Heart left ventricle (tissue), 13 donors: ENCODE data around the gene CXCL14.

ENCODE experiments used
- POLR2A ChIP-seq, 2 donors: fragments of 450-650 bp; IDR thresholded peaks; one replicate each; pipeline ENCODE4 v1.6.1; 2017; ENCODE audit warnings: antibody characterized with exemption in 2 of 2, mild to moderate bottlenecking in 2 of 2, moderate library complexity in 2 of 2
- TF ChIP-seq, protein P1 (sequence below), 12 donors: fragments of 200-600 bp; sonication (generic) in 4 of 12; IDR thresholded peaks; one replicate each; pipeline versions ENCODE4 v1.5.0 to v1.8.0; 2018 to 2022; ENCODE audit warnings: antibody characterized with exemption in 12 of 12, mild to moderate bottlenecking in 5 of 12
- donor health status: ischemic (EF 13 %, LVEDD 7.1; RV severe dilation, severe dysfunction).
- donor health status: DM: no; HTN: yes; CAD: no.
- donor health status: DM: no; HTN: no; CAD: no.
- donor health status: ischemic (EF 25% LVEDD 6.9; RV normal size, moderate dysfunction).
- donor health status: ischemic (EF 25% LVEDD 5.7; RV mildly dilated, moderate dysfunction).
- donor health status: ischemic (EF 35%, LVEDD 5.7; RV mildly dilated, moderate dysfunction).
- donor health status: nonischemic (EF 11% LVEDD 7.7; RV severe dilation, severe dysfunction).
- donor health status: DM: yes; HTN: yes; CAD: no.
- donor health status: PGD.
- donor health status: ischemic (EF 29% LVEDD 5.4; RV normal size, mild dysfunction).
- donor health status: nonischemic (EF 23%, LVEDD 6.1; RV moderate dilation, normal function).

DNA sequence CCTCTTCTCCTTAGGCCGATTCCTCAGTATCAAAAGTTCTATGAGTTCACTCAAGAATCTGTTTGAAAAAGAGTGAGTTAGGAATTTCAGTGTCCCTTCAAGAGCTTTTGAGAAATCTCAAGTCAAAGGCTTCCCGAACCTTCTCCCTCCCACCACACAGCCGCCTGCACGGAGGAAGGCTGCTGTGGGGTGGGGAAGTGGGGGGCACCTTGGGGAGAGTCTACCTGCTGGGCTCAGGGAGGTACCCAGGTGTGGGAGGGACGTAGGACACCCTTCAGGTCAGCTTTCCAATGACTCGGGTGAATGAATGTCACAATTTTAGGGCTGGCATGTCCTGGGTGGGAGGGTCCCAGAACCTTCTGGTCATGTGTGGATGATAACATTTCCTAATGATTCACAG, 17.5 kb downstream of the CXCL14 start:
- TF ChIP-seq, protein P1, sequence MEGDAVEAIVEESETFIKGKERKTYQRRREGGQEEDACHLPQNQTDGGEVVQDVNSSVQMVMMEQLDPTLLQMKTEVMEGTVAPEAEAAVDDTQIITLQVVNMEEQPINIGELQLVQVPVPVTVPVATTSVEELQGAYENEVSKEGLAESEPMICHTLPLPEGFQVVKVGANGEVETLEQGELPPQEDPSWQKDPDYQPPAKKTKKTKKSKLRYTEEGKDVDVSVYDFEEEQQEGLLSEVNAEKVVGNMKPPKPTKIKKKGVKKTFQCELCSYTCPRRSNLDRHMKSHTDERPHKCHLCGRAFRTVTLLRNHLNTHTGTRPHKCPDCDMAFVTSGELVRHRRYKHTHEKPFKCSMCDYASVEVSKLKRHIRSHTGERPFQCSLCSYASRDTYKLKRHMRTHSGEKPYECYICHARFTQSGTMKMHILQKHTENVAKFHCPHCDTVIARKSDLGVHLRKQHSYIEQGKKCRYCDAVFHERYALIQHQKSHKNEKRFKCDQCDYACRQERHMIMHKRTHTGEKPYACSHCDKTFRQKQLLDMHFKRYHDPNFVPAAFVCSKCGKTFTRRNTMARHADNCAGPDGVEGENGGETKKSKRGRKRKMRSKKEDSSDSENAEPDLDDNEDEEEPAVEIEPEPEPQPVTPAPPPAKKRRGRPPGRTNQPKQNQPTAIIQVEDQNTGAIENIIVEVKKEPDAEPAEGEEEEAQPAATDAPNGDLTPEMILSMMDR (IDR thresholded peaks at IDR 0.05): no peak
- TF ChIP-seq POLR2A (IDR thresholded peaks at IDR 0.05): no peak
